GM23338 (cell line): Measurements from ENCODE around the gene SLC7A14. TPM values are rescaled to one million over a fixed set of nuclear protein-coding genes. Genes with fewer than 3 reads are reported as not detected.

ENCODE experiments used
- ATAC-seq: fragments of 200-7000 bp; cut with Tn5 transposase; 3 replicates; pipeline ENCODE4 v1.9.1; 2020
- DNase-seq: peaks from one replicate; pipeline ENCODE4 v3.0.0-alpha.2; 2015; ENCODE audit warnings: low spot score
- H2AFZ ChIP-seq: fragments of 200-600 bp; sonication (generic); 2 replicates; pipeline ENCODE4 v1.8.0; 2016; ENCODE audit warnings: antibody characterized with exemption, mild to moderate bottlenecking, moderate library complexity
- H3F3A ChIP-seq: fragments of 200-600 bp; sonication (generic); replicated peaks from 2 replicates; pipeline ENCODE4 v1.8.0; 2017; ENCODE audit warnings: antibody characterized with exemption, mixed run types, low read depth
- H3K27ac ChIP-seq: fragments of 200-600 bp; sonication (generic); 2 replicates; pipeline ENCODE4 v1.6.1; 2016; ENCODE audit warnings: low read depth
- H3K27me3 ChIP-seq: fragments of 200-600 bp; sonication (generic); 2 replicates; pipeline ENCODE4 v1.8.0; 2016; ENCODE audit warnings: mild to moderate bottlenecking, mixed run types, moderate library complexity; ENCODE audit not compliant: insufficient read depth
- H3K36me3 ChIP-seq: fragments of 200-600 bp; sonication (generic); 2 replicates; pipeline ENCODE4 v1.8.0; 2016; ENCODE audit warnings: mild to moderate bottlenecking; ENCODE audit not compliant: insufficient read depth
- H3K4me1 ChIP-seq: fragments of 200-600 bp; sonication (generic); 2 replicates; pipeline ENCODE4 v1.8.0; 2016; ENCODE audit warnings: mild to moderate bottlenecking, moderate library complexity; ENCODE audit not compliant: insufficient read depth
- H3K4me2 ChIP-seq: fragments of 200-600 bp; sonication (generic); 2 replicates; pipeline ENCODE4 v1.7.1; 2017; ENCODE audit warnings: mixed run types
- H3K4me3 ChIP-seq: fragments of 200-600 bp; sonication (generic); 2 replicates; pipeline ENCODE4 v1.6.1; 2016; ENCODE audit warnings: mixed run types
- H3K79me2 ChIP-seq: fragments of 200-600 bp; sonication (generic); replicated peaks from 2 replicates; pipeline ENCODE4 v1.8.0; 2017; ENCODE audit warnings: mild to moderate bottlenecking; ENCODE audit not compliant: insufficient read depth
- H3K9me2 ChIP-seq: fragments of 200-600 bp; sonication (generic); 2 replicates; pipeline ENCODE4 v1.8.0; 2017; ENCODE audit not compliant: insufficient read depth
- H4K20me1 ChIP-seq: fragments of 200-600 bp; sonication (generic); replicated peaks from 2 replicates; pipeline ENCODE4 v1.8.0; 2017; ENCODE audit warnings: mild to moderate bottlenecking; ENCODE audit not compliant: insufficient read depth
- H3K27ac Mint-ChIP-seq: 2 replicates; pipeline ENCODE4 v1.8.0; 2020; ENCODE audit warnings: inconsistent platforms, mild to moderate bottlenecking, moderate library complexity, mixed read lengths
- H3K27me3 Mint-ChIP-seq: 3 replicates; pipeline ENCODE4 v1.8.0; 2022; ENCODE audit warnings: low read depth, mild to moderate bottlenecking, moderate library complexity, mixed read lengths, inconsistent platforms; ENCODE audit not compliant: insufficient read depth, poor library complexity
- H3K36me3 Mint-ChIP-seq: 3 replicates; pipeline ENCODE4 v1.8.0; 2021; ENCODE audit warnings: low read depth, mild to moderate bottlenecking, inconsistent platforms, moderate library complexity, mixed read lengths
- H3K4me1 Mint-ChIP-seq: 3 replicates; pipeline ENCODE4 v1.8.0; 2020; ENCODE audit warnings: mild to moderate bottlenecking, inconsistent platforms, mixed read lengths
- H3K4me3 Mint-ChIP-seq: 3 replicates; pipeline ENCODE4 v1.8.0; 2021; ENCODE audit warnings: moderate library complexity, mild to moderate bottlenecking, inconsistent platforms, mixed read lengths
- H3K9me3 Mint-ChIP-seq: 3 replicates; pipeline ENCODE4 v1.8.0; 2020; ENCODE audit warnings: moderate library complexity, mild to moderate bottlenecking, inconsistent platforms, mixed read lengths
- CREB1 ChIP-seq: fragments of 250-450 bp; sonication (Bioruptor Pico); IDR thresholded peaks from 2 replicates; pipeline ENCODE4 v1.5.0; 2020; ENCODE audit warnings: low read depth, mild to moderate bottlenecking, moderate library complexity
- EZH2 ChIP-seq: fragments of 200-600 bp; sonication (generic); IDR thresholded peaks from one replicate; pipeline ENCODE4 v1.8.0; 2017; ENCODE audit warnings: antibody characterized with exemption, mild to moderate bottlenecking, low read depth; ENCODE audit not compliant: unreplicated experiment
- EZH2phosphoT487 ChIP-seq: fragments of 200-600 bp; sonication (generic); IDR thresholded peaks from one replicate; pipeline ENCODE4 v1.8.1; 2018; ENCODE audit warnings: antibody characterized with exemption; ENCODE audit not compliant: unreplicated experiment
- JUNB ChIP-seq: IDR thresholded peaks from one replicate; pipeline ENCODE4 v1.6.1; 2016; ENCODE audit warnings: antibody characterized with exemption; ENCODE audit not compliant: unreplicated experiment
- NANOG ChIP-seq: IDR thresholded peaks from 2 replicates; pipeline ENCODE4 v1.6.1; 2016; ENCODE audit warnings: antibody characterized with exemption, borderline replicate concordance
- POLR2AphosphoS5 ChIP-seq: IDR thresholded peaks from 2 replicates; pipeline ENCODE4 v1.6.1; 2016; ENCODE audit warnings: antibody characterized with exemption, low read depth
- ZNF114 ChIP-seq: fragments of 250-450 bp; sonication (Bioruptor Pico); IDR thresholded peaks from 2 replicates; pipeline ENCODE4 v1.5.0; 2020; ENCODE audit warnings: mild to moderate bottlenecking, moderate library complexity
- ZNF331 ChIP-seq: fragments of 250-450 bp; sonication (Bioruptor Pico); IDR thresholded peaks from 2 replicates; pipeline ENCODE4 v1.5.0; 2020; ENCODE audit warnings: low read depth, mild to moderate bottlenecking, moderate library complexity
- polyA plus RNA-seq: library from polyadenylated mRNA; unstranded; fragments of >200 nt; fragmentation: Nextera tagmentation; extraction: Ambion mirVana; gene quantifications from 2 replicates; pipeline ENCODE4 v1.2.1, GENCODE V29; 2016
- total RNA-seq: library from RNA; depleted of rRNA; stranded (reverse); fragments of >200 nt; shearing (Covaris generic); gene quantifications from 2 replicates; pipeline ENCODE4 v1.2.3, GENCODE V29; 2014
- TF ChIP-seq, protein P1 (sequence below), 2 experiments: fragments of 200-600 bp in 1 of 2; sonication (generic) in 1 of 2; conservative IDR thresholded peaks; 2 replicates each; pipeline versions ENCODE4 v1.5.1 to v1.6.1; 2016 to 2017; ENCODE audit warnings: antibody characterized with exemption in 2 of 2, low read depth in 2 of 2, mild to moderate bottlenecking in 2 of 2, moderate library complexity in 1 of 2
- TF ChIP-seq, protein P2 (sequence below): IDR thresholded peaks from 2 replicates; pipeline ENCODE4 v1.6.1; 2016; ENCODE audit warnings: antibody characterized with exemption
- TF ChIP-seq, protein P3 (sequence below): fragments of 250-450 bp; sonication (Bioruptor Pico); IDR thresholded peaks from 2 replicates; pipeline ENCODE4 v1.5.0; 2020; ENCODE audit warnings: mild to moderate bottlenecking, moderate library complexity

SLC7A14 gene
- total and polyA plus RNA-seq, 2 experiments from 2014 or later: 0.49 to 0.82 TPM

DNA sequence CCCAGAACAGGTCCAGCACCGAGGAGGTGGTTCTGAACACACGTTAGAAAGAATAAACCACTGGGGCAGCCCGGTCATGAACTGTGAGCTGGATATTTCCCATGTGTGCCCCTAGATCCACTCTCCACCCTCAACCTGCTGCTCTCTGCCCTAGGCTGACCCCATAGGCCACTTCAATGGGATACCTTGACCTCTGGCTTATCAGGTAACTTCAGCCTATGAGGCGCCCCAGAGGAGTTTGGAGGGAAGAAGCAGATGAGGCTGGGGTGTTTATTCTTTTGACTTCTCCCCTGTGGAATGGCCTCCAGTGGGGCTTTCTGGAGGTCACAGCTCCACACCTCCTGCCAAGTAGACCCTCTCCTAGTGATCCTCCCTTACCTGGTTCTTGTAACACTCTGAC is 47.7 kb upstream of the SLC7A14 start:
- no peaks in the 10 kb centered on the region for H3K79me2 ChIP-seq
- ATAC-seq (no peak), DNase-seq (no peak)
- peaks cover 3% of the 10 kb centered on the region; the same call in 1 of the 2 replicates for H3K4me1 ChIP-seq
- no peaks in the 10 kb centered on the region for H3K27me3 ChIP-seq
- H3K4me1 Mint-ChIP-seq: peaks cover 9% of the 10 kb centered on the region
- peaks cover 2% of the 10 kb centered on the region for H3K27me3 Mint-ChIP-seq
- no peaks in the 10 kb centered on the region for H3K36me3 Mint-ChIP-seq
- H3K4me3 Mint-ChIP-seq: no peak overlapping the region
- no peak overlapping the region for H3K27ac ChIP-seq
- TF ChIP-seq EZH2phosphoT487: no peak
- TF ChIP-seq ZNF331 (CRISPR knock-in tag): no peak
- TF ChIP-seq, protein P1, sequence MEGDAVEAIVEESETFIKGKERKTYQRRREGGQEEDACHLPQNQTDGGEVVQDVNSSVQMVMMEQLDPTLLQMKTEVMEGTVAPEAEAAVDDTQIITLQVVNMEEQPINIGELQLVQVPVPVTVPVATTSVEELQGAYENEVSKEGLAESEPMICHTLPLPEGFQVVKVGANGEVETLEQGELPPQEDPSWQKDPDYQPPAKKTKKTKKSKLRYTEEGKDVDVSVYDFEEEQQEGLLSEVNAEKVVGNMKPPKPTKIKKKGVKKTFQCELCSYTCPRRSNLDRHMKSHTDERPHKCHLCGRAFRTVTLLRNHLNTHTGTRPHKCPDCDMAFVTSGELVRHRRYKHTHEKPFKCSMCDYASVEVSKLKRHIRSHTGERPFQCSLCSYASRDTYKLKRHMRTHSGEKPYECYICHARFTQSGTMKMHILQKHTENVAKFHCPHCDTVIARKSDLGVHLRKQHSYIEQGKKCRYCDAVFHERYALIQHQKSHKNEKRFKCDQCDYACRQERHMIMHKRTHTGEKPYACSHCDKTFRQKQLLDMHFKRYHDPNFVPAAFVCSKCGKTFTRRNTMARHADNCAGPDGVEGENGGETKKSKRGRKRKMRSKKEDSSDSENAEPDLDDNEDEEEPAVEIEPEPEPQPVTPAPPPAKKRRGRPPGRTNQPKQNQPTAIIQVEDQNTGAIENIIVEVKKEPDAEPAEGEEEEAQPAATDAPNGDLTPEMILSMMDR (conservative IDR thresholded peaks at IDR 0.05; ENCODE audit: low read depth in 2 of 2): no peak
- TF ChIP-seq EZH2: no peak
- TF ChIP-seq NANOG: no peak
- TF ChIP-seq, protein P2, sequence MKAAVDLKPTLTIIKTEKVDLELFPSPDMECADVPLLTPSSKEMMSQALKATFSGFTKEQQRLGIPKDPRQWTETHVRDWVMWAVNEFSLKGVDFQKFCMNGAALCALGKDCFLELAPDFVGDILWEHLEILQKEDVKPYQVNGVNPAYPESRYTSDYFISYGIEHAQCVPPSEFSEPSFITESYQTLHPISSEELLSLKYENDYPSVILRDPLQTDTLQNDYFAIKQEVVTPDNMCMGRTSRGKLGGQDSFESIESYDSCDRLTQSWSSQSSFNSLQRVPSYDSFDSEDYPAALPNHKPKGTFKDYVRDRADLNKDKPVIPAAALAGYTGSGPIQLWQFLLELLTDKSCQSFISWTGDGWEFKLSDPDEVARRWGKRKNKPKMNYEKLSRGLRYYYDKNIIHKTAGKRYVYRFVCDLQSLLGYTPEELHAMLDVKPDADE: no peak
- TF ChIP-seq POLR2AphosphoS5: no peak
- TF ChIP-seq CREB1: no peak
- no peak overlapping the region for H3K4me2 ChIP-seq
- H3K27ac Mint-ChIP-seq: no peak overlapping the region
- no peak overlapping the region for H3K4me3 ChIP-seq
- H3K9me3 Mint-ChIP-seq: no peaks in the 10 kb centered on the region; the same call in 2 of the 3 replicates
- H3K9me2 ChIP-seq: no peaks in the 10 kb centered on the region; the same call in 1 of the 2 replicates
- no peaks in the 10 kb centered on the region for H4K20me1 ChIP-seq
- no peaks in the 10 kb centered on the region for H3K36me3 ChIP-seq
- H3F3A ChIP-seq: no peaks in the 10 kb centered on the region
- H2AFZ ChIP-seq: peak overlapping the region; percentile 87; the same call in 1 of the 2 replicates

DNA sequence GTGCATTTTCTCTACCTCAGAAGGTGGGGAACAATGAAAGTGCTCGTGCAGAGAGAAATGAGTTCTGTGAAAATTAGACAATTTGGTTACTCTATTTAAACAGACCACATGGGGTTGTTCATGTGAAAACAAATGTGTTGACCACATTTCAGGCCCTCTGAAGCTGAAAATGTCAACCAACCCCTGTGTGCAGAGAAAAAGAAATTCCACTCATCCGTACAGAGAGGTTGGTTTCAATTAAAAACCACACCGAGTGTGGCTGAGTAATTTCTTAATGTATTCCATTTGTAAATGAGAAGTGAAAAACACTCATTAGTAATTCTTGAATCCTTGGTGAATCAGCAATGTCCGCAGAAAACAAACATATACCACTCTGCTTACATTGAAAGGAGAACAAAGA is 46.9 kb upstream of the SLC7A14 start:
- Histone ChIP-seq H3K79me2 (no peaks in the 10 kb centered on the region), H3K36me3 (no peaks in the 10 kb centered on the region), H3K4me1 (peaks cover 3% of the 10 kb centered on the region; the same call in 1 of the 2 replicates), H3K27ac (no peak overlapping the region), H3K4me3 (no peak overlapping the region), H2AFZ (no peak overlapping the region), H3K27me3 (no peaks in the 10 kb centered on the region), H4K20me1 (no peaks in the 10 kb centered on the region), H3K4me2 (no peak overlapping the region), H3K9me2 (no peaks in the 10 kb centered on the region; the same call in 1 of the 2 replicates), H3F3A (no peaks in the 10 kb centered on the region)
- Mint-ChIP-seq H3K4me3 (no peak overlapping the region), H3K4me1 (peaks cover 9% of the 10 kb centered on the region), H3K9me3 (no peaks in the 10 kb centered on the region; the same call in 2 of the 3 replicates), H3K36me3 (no peaks in the 10 kb centered on the region), H3K27me3 (peaks cover 2% of the 10 kb centered on the region), H3K27ac (no peak overlapping the region)
- DNase-seq (no peak), ATAC-seq (no peak)
- TF ChIP-seq CREB1 (no peak), EZH2phosphoT487 (no peak), ZNF331 (CRISPR knock-in tag) (no peak), ZNF114 (no peak), POLR2AphosphoS5 (no peak), EZH2 (no peak), JUNB (no peak)
- TF ChIP-seq, protein P3, sequence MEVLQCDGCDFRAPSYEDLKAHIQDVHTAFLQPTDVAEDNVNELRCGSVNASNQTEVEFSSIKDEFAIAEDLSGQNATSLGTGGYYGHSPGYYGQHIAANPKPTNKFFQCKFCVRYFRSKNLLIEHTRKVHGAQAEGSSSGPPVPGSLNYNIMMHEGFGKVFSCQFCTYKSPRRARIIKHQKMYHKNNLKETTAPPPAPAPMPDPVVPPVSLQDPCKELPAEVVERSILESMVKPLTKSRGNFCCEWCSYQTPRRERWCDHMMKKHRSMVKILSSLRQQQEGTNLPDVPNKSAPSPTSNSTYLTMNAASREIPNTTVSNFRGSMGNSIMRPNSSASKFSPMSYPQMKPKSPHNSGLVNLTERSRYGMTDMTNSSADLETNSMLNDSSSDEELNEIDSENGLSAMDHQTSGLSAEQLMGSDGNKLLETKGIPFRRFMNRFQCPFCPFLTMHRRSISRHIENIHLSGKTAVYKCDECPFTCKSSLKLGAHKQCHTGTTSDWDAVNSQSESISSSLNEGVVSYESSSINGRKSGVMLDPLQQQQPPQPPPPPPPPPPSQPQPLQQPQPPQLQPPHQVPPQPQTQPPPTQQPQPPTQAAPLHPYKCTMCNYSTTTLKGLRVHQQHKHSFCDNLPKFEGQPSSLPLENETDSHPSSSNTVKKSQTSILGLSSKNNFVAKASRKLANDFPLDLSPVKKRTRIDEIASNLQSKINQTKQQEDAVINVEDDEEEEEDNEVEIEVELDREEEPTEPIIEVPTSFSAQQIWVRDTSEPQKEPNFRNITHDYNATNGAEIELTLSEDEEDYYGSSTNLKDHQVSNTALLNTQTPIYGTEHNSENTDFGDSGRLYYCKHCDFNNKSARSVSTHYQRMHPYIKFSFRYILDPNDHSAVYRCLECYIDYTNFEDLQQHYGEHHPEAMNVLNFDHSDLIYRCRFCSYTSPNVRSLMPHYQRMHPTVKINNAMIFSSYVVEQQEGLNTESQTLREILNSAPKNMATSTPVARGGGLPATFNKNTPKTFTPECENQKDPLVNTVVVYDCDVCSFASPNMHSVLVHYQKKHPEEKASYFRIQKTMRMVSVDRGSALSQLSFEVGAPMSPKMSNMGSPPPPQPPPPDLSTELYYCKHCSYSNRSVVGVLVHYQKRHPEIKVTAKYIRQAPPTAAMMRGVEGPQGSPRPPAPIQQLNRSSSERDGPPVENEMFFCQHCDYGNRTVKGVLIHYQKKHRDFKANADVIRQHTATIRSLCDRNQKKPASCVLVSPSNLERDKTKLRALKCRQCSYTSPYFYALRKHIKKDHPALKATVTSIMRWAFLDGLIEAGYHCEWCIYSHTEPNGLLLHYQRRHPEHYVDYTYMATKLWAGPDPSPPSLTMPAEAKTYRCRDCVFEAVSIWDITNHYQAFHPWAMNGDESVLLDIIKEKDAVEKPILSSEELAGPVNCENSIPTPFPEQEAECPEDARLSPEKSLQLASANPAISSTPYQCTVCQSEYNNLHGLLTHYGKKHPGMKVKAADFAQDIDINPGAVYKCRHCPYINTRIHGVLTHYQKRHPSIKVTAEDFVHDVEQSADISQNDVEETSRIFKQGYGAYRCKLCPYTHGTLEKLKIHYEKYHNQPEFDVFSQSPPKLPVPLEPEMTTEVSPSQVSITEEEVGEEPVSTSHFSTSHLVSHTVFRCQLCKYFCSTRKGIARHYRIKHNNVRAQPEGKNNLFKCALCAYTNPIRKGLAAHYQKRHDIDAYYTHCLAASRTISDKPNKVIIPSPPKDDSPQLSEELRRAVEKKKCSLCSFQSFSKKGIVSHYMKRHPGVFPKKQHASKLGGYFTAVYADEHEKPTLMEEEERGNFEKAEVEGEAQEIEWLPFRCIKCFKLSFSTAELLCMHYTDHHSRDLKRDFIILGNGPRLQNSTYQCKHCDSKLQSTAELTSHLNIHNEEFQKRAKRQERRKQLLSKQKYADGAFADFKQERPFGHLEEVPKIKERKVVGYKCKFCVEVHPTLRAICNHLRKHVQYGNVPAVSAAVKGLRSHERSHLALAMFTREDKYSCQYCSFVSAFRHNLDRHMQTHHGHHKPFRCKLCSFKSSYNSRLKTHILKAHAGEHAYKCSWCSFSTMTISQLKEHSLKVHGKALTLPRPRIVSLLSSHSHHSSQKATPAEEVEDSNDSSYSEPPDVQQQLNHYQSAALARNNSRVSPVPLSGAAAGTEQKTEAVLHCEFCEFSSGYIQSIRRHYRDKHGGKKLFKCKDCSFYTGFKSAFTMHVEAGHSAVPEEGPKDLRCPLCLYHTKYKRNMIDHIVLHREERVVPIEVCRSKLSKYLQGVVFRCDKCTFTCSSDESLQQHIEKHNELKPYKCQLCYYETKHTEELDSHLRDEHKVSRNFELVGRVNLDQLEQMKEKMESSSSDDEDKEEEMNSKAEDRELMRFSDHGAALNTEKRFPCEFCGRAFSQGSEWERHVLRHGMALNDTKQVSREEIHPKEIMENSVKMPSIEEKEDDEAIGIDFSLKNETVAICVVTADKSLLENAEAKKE: no peak
